HL-60/S4 treated with phorbol 12-myristate 13-acetate at 8.2 ng/mL for 4 days and 3 days (cell line): Measurements from ENCODE around the gene SLCO1C1.
"Not testable (repeated sequence)": the region's sequence is repeated elsewhere in the genome, so short reads cannot be mapped to it uniquely, and the experiment has no call there.

ENCODE experiments used
- in situ Hi-C: fragments of 300-500 bp; cut with MboI; formaldehyde crosslinking; loops from 2 replicates; pipeline ENCODE4 v1.15.0; 2022; ENCODE audit warnings: low sequenced_read_pairs

The SLCO1C1 gene

GRCh38 chr12:20695232-20695631, at the start of gene SLCO1C1:
TSS of gene SLCO1C1 (plus strand) at chr12:20695332. CDS start at chr12:20699577, 4,245 bp downstream.
- in situ Hi-C loops, result no loop called here

- in situ Hi-C loops, result no loop called here
Observed at GRCh38 chr12:20646239-20646827, 48.8 kb upstream of the SLCO1C1 start.

GRCh38 chr12:20653871-20654270, 41.3 kb upstream of the SLCO1C1 start:
- in situ Hi-C loops, result no loop called here

GRCh38 chr12:20656600-20656999, 38.5 kb upstream of the SLCO1C1 start:
- in situ Hi-C loops, result no loop called here

- in situ Hi-C loops, result no loop called here
Observed at GRCh38 chr12:20657496-20657895, 37.6 kb upstream of the SLCO1C1 start.

- in situ Hi-C loops, result no loop called here
Observed at GRCh38 chr12:20681334-20681733, 13.8 kb upstream of the SLCO1C1 start.

GRCh38 chr12:20696181-20696905, 1.2 kb downstream of the SLCO1C1 start:
- in situ Hi-C loops, result no loop called here

GRCh38 chr12:20701106-20701505, 6.0 kb downstream of the SLCO1C1 start:
- in situ Hi-C loops, result no loop called here

GRCh38 chr12:20704860-20705259, 9.7 kb downstream of the SLCO1C1 start:
- in situ Hi-C loops, result no loop called here

GRCh38 chr12:20711846-20712245, 16.7 kb downstream of the SLCO1C1 start:
- in situ Hi-C loops, result no loop called here

- in situ Hi-C loops, result no loop called here
Observed at GRCh38 chr12:20716037-20716436, 20.9 kb downstream of the SLCO1C1 start.

- in situ Hi-C loops, result no loop called here
Observed at GRCh38 chr12:20716985-20717384, 21.9 kb downstream of the SLCO1C1 start.

- in situ Hi-C loops, result no loop called here
Observed at GRCh38 chr12:20718294-20718693, 23.2 kb downstream of the SLCO1C1 start.

GRCh38 chr12:20722142-20722541, 27.0 kb downstream of the SLCO1C1 start:
- in situ Hi-C loops, result no loop called here

GRCh38 chr12:20731274-20731673, 36.1 kb downstream of the SLCO1C1 start:
- in situ Hi-C loops, result no loop called here

GRCh38 chr12:20740972-20741371, 45.8 kb downstream of the SLCO1C1 start:
- in situ Hi-C loops, result no loop called here

GRCh38 chr12:20748198-20748597, 53.1 kb downstream of the SLCO1C1 start:
- in situ Hi-C loops, result no loop called here

GRCh38 chr12:20751046-20751445, 55.9 kb downstream of the SLCO1C1 start:
- in situ Hi-C loops, result no loop called here

GRCh38 chr12:20777420-20777819, 82.3 kb downstream of the SLCO1C1 start:
- in situ Hi-C loops, result no loop called here

- in situ Hi-C loops, result no loop called here
Observed at GRCh38 chr12:20778969-20779368, 83.8 kb downstream of the SLCO1C1 start.

- in situ Hi-C loops, result not testable (repeated sequence)
Observed at GRCh38 chr12:20779971-20780370, 84.8 kb downstream of the SLCO1C1 start.

- in situ Hi-C loops, result not testable (repeated sequence)
Observed at GRCh38 chr12:20783796-20784357, 88.7 kb downstream of the SLCO1C1 start.
